Stimulated activated CD4-positive, alpha-beta T cell treated with anti-CD3 and anti-CD28 coated beads, Interleukin-15, amount 100 ng/mL, for 48 hours (primary cell): Measurements from ENCODE around the gene CDK14.

Source experiments
- DNase-seq, 2 donors: peaks; one replicate each; pipeline ENCODE4 v3.0.0-alpha.2; 2020; ENCODE audit warnings: low read depth in 2 of 2

The CDK14 gene

DNA sequence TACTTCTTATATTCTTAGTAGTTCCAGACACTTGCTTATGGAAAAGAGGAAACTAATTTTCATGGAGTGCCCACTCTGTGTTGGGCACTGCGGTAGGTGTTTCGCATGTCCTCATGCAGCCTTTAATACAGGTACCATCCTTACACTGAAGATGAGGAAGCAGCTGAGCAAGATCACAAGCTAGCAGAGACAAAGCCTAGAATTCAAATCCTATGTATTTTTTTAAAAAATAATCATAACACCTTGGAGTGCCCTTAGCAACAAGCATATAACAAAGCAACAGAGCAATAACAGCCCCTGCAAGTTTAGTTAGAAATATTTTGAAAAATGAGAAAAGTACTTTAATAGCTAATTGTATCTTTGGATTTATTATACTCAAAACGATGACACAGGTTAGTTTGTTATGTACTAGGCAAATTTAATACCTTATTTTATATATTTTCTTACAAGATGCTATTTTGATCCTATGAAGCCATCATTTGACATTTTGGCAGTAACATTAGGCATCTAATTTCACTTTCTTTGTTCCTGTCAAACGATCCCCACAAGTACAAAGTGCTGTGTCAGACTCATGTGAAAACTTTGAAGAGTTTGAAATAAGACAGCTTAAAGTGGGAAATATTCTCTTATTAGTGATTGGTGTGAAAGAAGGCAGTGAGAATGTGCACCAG lies 245.8 kb downstream of the CDK14 start:
- DNase-seq, result no peak

- DNase-seq, result no peak
Observed at GRCh38 chr7:90842430-90842788, 246.3 kb downstream of the CDK14 start.

DNA sequence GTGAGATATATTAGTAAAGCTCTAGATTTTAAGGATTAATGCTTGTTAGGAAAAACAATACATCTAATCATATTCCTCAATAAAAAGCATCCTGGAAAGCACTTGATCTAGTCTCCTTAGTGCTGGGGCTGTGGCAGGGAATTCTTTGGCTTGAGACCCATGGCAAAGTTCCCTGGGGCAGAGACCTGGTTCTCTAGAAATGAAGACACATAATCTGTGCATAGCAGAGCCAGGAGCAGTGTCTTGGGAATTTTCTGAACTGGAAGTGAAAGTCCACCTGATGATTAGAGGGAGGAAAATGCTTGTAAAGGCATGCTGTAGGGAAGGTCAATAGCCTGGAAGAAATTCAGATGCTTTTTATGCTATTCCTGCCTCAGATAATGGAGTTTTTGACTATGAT lies 247.4 kb downstream of the CDK14 start:
- DNase-seq, result no peak

DNA sequence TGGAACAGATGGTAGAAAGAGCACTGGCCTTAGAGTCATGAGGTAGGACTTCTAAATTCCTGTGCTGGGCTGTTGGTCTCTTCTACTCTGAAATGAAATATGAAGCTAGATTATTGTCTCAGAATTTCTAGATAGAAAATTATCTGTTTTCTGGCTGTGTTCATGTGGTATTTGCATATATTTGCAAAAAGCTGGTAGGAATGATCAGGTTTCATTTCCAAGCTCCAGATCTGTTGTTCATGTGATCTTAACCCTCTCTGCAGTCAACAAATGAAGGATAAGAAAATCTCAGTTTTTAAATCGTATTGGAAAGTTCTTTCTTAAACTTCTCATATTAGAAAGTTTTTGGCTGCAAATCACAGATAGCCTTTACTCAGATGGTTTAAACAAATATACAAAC lies 248.3 kb downstream of the CDK14 start:
- no peak for DNase-seq

DNA sequence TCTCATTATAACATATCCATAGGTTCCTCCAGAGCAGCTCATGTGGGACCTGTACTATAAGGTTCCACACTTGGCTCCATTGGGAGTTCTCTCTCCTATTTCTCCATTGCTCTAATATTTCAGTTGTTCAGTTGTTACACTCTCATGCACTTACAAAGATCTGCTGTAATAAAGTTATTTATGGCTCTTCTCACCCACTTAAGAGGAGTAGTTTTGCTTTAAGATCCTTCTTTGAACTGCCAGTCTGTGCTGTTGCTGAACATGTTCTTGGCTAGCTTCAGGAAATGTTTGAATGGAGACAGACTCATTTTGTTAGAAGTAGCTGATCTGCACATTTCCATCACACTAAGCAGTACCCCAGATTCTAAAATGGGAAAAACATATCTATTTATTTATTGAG lies 250.1 kb downstream of the CDK14 start:
- DNase-seq, result no peak

DNA sequence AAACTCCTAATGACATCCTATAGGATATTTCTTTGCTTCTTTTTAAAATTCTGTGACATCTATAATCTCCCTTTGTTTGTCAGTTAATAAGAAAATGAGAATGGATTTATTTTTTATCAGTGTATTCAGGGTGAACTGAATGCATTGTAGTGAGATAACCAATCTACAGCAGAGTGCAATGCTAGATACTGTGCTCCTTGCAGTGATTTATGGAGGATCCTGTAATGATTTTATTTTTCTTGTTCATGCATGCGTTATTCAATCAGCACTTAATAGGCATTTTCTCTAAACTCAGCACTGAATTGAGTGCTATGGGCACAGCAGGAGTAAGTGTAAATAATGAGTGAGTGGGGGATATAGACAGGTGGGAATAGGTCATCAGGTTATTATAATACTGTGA lies 253.9 kb downstream of the CDK14 start:
- DNase-seq, result no peak

DNA sequence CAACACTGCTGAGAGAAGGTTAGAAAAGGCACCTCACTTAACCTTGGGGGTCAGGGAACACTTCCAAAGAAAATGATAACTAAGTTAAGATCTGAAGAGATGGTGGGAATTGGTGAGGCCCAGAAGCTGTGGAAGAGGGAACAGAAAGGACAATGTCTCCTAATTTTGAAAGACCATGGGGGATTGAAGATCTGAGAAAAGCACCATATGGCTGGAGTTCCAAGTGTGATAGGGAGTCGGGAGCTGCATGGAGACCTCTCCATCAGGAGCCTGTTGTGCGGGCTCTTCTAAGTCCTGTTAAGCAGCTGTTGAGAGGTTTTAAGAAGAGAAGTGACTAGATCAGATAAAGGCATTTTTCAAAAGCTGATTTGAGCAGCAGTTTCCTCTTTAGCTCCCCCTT lies 254.3 kb downstream of the CDK14 start:
- DNase-seq, result no peak

DNA sequence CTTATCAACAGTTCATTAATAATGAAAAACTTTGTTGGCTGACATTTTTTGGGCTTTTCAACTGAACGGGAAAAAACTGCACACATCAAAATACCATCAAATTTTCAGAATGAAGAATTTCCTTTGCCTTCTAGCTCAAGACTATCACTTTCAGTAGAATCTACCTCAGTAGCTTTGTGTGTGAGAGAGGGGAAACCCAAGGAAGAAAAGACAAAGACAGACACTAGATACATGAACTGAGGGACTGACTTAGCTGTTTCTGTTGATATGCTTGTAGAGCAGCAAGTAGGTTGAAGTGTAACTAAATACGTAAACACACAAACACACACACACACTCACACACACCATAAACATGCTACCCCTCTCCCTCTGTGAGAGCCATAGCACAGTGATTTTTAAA lies 257.1 kb downstream of the CDK14 start:
- no peak for DNase-seq

DNA sequence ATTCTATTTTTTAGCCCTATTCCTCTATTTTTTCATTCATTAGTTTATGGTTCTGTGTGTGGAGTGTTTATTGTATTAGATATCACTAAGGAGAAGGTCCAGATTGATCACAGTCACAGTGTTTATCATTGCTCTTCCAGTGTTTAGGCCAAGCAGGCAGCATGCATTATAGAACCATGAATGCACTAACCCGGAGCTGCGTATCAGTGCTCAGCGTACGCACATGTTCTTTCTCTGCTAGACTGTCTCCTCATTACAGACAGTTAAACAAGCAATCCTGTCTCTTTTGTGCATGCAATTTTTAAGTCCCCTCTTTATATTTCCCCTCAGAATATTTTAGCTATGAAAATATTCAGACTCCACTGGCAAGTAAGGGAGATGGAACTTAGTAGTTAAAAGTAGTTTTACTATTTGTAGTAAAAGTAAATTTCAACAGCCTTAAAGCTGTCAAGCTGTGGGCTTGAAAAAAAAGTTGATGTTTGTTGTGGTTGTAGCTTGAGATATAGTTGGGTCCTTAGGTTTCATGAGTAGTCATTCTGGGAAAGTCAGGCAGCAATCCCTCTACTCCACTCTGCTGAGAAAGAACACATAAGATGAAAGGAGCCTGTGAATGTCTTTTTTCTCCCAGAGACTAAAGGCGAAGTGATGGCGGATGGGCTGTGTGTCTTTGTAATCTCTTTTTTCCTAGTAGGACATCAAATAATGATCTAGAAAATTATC lies 260.4 kb downstream of the CDK14 start:
- no peak for DNase-seq

DNA sequence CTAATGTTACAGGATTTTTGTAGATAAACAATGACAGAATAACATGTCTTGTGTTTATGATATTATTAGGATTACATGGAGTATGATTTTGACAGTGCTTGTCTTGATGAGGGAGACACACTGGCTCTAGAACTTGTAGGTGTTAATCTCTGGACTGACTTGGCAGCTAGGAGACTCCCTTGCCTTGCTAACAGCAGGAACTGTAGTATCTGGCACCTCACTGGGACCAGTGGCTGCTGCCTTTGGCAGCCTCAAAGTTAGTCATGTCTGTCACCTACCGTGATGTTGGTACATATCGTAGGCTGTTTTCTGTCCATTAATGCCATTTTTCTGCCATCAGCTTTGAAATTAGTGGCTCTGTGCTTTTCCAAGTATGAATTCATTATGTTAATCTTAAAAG lies 261.5 kb downstream of the CDK14 start:
- DNase-seq, result no peak

GRCh38 chr7:90858546-90858945 lies 262.4 kb downstream of the CDK14 start:
- no peak for DNase-seq

DNA sequence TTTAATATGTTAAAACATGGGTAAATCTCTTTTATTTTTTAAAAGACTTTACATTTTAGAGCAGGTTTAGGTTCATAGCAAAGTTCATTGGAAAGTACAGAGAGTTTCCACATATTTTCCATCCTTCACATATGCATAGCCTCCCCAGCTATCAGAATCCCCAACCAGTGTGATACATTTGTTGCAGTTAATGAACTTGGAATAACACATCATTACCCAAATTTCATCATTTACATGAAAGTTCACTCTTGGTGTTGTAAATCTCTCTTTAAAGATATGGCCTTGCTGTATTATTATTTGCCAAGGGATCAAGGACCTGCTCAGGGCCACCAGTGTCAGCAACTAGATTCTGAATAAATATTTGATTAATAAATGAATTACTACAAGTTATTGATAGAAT lies 263.4 kb downstream of the CDK14 start:
- no peak for DNase-seq

DNA sequence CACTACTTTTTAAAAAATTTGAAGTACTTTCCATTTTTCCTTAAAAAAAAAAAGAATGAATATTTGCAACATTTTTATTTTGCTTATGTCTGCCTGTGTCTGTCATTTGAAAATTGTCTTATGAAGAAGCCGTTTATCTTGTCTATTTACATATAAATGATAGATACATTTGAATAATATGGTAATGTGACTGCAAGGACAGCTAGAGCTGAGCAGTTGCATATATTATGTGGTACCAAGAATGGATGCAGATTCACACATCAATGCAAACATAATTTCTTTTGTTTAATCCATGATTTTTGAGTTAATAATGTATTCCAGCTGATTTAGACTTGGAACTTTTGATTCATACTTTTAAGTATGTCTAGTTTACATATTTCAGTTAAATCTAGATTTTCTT lies 268.0 kb downstream of the CDK14 start:
- no peak for DNase-seq

DNA sequence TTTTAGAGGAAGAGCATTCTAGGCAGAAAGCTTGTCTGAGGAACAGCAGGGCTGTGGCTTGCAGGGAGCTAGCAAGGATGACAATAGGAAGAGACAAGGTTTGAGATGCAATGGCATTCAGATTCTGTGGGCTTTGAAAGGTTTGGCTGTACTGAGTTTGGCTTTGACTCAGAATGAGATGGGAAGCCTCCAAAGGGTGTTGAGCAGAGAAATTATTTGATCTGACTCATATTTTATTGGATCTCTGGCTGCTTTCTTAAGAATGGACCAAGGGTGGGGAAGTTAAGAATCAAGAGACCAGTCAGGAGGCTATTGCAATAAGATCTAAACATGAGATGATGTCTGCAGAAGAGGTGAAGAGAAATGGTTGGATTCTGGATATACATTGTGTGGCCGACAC lies 273.2 kb downstream of the CDK14 start:
- DNase-seq, result no peak

GRCh38 chr7:90876701-90877100 lies 280.6 kb downstream of the CDK14 start:
- no peak for DNase-seq

DNA sequence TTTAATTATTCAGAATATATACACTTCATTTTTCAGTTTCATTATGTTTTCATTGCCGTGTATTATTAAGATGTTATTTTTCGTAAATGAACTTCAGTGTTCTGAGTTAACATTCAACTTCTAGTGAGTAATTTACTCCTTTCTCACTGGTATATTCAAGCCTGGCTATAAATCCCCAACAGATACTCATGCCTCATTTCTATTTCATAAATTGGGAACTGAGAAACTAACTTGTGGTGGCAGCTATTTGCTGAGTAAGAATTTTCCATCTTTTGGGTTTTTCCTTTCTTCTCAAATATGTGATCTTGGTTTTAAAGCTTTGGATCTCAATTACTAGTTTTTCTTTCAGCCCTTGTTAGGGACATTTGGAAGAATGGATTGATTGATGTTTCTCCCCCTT lies 281.1 kb downstream of the CDK14 start:
- no peak for DNase-seq

- DNase-seq, result no peak
Observed at GRCh38 chr7:90879924-90880323, 283.8 kb downstream of the CDK14 start.

GRCh38 chr7:90886416-90886815 lies 290.3 kb downstream of the CDK14 start:
- no peak for DNase-seq

DNA sequence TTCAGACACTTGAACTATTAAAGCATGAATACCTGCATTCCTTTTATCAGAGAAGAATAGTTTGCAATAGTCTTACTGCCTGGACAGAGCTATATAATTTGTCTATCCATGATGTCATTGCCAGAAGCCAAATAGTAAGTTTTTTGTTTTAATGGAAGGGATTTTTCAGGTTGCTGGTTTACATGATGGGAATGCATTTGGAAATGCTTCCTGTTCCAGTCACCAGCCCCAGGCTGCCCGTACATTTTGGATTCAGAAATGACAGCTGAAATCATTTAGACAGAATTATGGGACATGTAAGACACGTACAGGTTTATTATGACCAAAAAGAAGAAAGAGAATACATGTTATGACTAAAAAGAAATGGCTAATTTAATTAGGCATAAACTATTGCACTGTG lies 293.1 kb downstream of the CDK14 start:
- DNase-seq, result no peak

- DNase-seq, result no peak
Observed at GRCh38 chr7:90889644-90890043, 293.5 kb downstream of the CDK14 start.

- no peak for DNase-seq
Observed at GRCh38 chr7:90891529-90891928, 295.4 kb downstream of the CDK14 start.

DNA sequence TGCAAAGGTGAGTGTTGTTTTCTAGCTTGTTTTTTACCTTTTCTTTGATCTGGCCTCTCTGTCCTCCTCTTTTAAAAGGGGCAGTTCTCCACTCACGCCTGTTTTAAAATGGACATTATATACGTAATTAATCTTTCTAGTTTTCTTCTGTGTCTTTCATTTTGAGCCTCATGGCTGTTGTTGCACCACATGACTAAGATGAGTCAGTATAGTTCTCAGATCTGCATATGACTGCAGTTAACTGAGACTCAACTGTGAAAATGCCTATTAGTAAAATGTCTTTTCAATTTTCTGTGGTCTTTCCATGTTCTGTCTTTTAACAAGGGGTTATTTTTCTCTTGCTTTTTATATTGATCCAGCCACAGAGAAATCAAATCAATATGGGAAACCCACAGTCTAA lies 296.1 kb downstream of the CDK14 start:
- DNase-seq, result no peak

GRCh38 chr7:90894122-90894521 lies 298.0 kb downstream of the CDK14 start:
- no peak for DNase-seq

DNA sequence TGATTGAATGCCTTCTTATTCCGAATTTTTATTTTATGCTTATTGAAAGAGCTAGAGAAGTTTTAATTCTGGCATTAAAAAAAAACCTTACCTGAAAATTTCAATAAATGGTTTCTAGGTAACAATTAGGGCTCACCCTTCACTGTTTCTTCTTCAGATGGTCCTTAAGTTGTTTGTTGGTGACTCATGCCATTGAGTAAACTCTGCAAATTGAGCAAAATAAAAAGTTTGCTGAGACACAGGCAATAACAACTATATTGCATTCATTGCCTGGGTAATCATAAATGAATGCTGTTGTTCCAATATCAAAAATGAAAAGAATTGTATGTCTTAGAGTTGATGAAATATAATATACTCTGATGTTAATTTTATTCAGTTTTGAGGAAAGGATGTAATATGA lies 300.3 kb downstream of the CDK14 start:
- no peak for DNase-seq
